Osteocyte (in vitro differentiated cells): ENCODE measurements around the gene ESYT2. TPM values are rescaled to one million over a fixed set of nuclear protein-coding genes. Genes with fewer than 3 reads are reported as not detected.
"Not testable (repeated sequence)": the region's sequence is repeated elsewhere in the genome, so short reads cannot be mapped to it uniquely, and the experiment has no call there.

ENCODE experiments used
- DNase-seq: peaks from one replicate; pipeline ENCODE4 v3.0.0; 2021; ENCODE audit warnings: mixed read lengths; ENCODE audit not compliant: unreplicated experiment; ENCODE audit errors: extremely low spot score
- H3K27ac Mint-ChIP-seq: one replicate; pipeline ENCODE4 v1.8.0; 2021; ENCODE audit warnings: mild to moderate bottlenecking, mixed read lengths; ENCODE audit not compliant: unreplicated experiment
- H3K27me3 Mint-ChIP-seq: one replicate; pipeline ENCODE4 v1.8.0; 2021; ENCODE audit warnings: mixed read lengths; ENCODE audit not compliant: unreplicated experiment
- H3K36me3 Mint-ChIP-seq: one replicate; pipeline ENCODE4 v1.8.0; 2021; ENCODE audit warnings: mixed read lengths; ENCODE audit not compliant: unreplicated experiment
- H3K4me1 Mint-ChIP-seq: one replicate; pipeline ENCODE4 v1.8.0; 2021; ENCODE audit warnings: mixed read lengths; ENCODE audit not compliant: unreplicated experiment
- H3K4me3 Mint-ChIP-seq: one replicate; pipeline ENCODE4 v1.8.0; 2021; ENCODE audit warnings: mild to moderate bottlenecking, moderate library complexity, mixed read lengths; ENCODE audit not compliant: unreplicated experiment
- H3K9me3 Mint-ChIP-seq: one replicate; pipeline ENCODE4 v1.8.0; 2021; ENCODE audit warnings: mixed read lengths; ENCODE audit not compliant: unreplicated experiment
- total RNA-seq: library from RNA; stranded (reverse); gene quantifications from 2 replicates; pipeline ENCODE4 v1.2.1, GENCODE V29; 2021
- TF ChIP-seq, protein P1 (sequence below): fragments of 200-600 bp; sonication (generic); IDR thresholded peaks from 2 replicates; pipeline ENCODE4 v1.5.0; 2021; ENCODE audit warnings: antibody characterized with exemption, mild to moderate bottlenecking, moderate library complexity

The ESYT2 gene
- total RNA-seq, 1 donor from 2014 or later = 146 TPM

DNA sequence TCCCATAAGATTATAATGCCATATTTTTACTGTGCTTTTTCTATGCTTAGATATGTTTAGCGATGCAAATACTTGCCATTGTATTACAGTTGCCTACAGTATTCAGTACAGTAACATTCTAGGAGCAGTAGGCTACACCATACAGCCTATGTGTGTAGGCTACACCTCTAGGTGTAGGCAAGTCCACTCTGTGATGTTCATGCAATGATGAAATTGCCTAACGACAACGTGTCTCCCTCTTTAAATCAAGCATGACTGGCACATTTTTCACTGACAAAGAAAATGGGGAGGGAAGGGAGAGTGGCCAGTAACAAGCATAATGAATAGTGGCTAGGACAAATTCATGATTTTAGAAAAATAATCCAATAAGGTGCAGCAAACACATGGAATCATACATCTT, 126.4 kb downstream of the ESYT2 start:
- H3K27ac Mint-ChIP-seq = no peak overlapping the region
- no peak for DNase-seq
- H3K27me3 Mint-ChIP-seq = no peaks in the 10 kb centered on the region
- H3K36me3 Mint-ChIP-seq = peaks cover 4% of the 10 kb centered on the region
- H3K4me1 Mint-ChIP-seq = peaks cover 32% of the 10 kb centered on the region
- H3K4me3 Mint-ChIP-seq = peak overlapping the region; percentile 4
- H3K9me3 Mint-ChIP-seq = no peaks in the 10 kb centered on the region
- TF ChIP-seq, protein P1, sequence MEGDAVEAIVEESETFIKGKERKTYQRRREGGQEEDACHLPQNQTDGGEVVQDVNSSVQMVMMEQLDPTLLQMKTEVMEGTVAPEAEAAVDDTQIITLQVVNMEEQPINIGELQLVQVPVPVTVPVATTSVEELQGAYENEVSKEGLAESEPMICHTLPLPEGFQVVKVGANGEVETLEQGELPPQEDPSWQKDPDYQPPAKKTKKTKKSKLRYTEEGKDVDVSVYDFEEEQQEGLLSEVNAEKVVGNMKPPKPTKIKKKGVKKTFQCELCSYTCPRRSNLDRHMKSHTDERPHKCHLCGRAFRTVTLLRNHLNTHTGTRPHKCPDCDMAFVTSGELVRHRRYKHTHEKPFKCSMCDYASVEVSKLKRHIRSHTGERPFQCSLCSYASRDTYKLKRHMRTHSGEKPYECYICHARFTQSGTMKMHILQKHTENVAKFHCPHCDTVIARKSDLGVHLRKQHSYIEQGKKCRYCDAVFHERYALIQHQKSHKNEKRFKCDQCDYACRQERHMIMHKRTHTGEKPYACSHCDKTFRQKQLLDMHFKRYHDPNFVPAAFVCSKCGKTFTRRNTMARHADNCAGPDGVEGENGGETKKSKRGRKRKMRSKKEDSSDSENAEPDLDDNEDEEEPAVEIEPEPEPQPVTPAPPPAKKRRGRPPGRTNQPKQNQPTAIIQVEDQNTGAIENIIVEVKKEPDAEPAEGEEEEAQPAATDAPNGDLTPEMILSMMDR = no peak

DNA sequence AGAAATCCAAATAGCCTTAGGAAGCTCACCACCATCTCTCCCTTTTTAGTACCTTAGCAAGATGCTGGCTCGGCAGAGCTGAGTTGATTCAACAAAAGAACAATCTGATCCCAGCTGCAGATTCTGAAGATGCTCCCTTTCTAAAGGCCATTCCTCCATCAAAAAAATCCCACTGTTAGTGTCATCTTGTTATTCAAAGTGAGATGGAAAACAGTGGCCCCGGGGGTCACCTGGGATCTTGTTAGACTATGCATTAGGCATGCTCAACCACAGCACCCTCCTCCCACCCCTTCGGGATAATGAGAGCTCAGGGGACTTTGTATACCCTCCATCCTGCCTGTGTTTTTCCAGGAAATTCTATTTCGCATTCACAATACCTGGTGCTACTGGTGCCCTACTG, 127.1 kb downstream of the ESYT2 start:
- DNase-seq = no peak
- no peaks in the 10 kb centered on the region for H3K27me3 Mint-ChIP-seq
- no peak overlapping the region for H3K4me3 Mint-ChIP-seq
- H3K9me3 Mint-ChIP-seq = no peaks in the 10 kb centered on the region
- H3K27ac Mint-ChIP-seq = no peak overlapping the region
- peaks cover 4% of the 10 kb centered on the region for H3K36me3 Mint-ChIP-seq
- TF ChIP-seq, protein P1 = no peak
- H3K4me1 Mint-ChIP-seq = peaks cover 32% of the 10 kb centered on the region

DNA sequence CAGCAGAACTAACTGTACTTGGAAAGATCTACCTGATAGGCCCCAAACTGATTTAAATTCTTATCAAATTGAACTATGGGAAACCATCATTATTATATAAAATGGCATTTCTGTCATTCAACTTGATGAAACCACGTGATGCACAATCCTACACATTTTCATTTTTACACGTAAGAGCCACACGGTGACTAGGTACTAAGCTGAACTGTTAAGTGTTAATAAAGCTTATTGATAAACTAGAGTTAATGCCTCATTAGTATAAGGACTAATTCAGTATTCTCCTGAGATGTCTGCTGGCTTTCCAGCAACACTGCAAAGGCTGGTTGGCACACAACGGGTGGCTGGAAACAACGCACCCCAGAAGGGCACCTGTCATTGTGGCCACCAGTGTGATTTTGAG, 129.3 kb downstream of the ESYT2 start:
- Mint-ChIP-seq H3K9me3 (no peaks in the 10 kb centered on the region), H3K27me3 (no peaks in the 10 kb centered on the region), H3K27ac (no peak overlapping the region), H3K4me1 (peaks cover 32% of the 10 kb centered on the region), H3K36me3 (peaks cover 4% of the 10 kb centered on the region), H3K4me3 (no peak overlapping the region)
- no peak for DNase-seq
- TF ChIP-seq, protein P1 = no peak

DNA sequence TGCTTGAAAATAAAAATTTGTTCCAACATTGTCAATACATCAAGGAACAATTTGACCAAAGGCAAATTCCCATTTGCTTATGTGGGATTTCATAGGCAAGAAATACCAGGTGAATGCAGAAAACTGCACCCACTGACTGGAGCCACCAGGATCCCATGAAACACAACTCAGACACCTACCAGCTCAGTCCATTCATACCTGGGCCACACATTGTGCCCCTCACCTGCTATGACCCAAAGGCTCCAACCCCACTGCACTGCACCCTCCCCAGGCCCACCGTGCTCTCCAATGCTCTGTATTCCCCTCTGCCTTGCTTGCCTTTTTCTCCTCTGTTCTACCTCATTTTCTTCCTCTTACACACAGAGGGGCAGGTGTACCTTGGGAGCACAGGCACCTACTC, 130.0 kb downstream of the ESYT2 start:
- Mint-ChIP-seq H3K9me3 (no peaks in the 10 kb centered on the region), H3K4me3 (no peak overlapping the region), H3K36me3 (peaks cover 4% of the 10 kb centered on the region), H3K4me1 (peaks cover 31% of the 10 kb centered on the region), H3K27me3 (no peaks in the 10 kb centered on the region), H3K27ac (no peak overlapping the region)
- no peak for DNase-seq
- TF ChIP-seq, protein P1 = no peak

DNA sequence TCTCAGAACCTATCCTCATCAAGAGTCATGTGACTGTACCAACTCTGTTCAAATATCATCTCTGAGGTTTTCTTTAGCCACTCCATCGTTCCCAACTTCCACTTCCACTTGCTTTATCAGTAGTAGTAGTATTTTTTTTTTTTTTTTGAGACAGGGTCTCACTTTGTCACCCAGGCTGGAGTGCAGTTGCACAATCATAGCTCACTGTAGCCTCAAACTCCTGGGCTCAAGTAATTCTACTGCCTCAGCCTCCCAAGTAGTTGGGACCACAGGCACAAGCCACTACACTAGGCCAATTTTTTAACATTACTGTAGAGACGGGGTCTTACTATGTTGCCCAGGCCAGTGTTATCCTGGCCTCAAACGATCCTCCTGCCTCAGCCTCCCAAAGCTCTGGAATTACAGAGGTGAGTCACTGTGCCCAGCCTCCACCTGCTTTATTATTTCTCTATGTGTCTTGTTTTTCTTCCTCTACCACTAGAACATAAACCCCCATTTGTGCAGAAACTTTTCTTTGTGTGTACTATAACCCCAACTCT, 130.6 kb downstream of the ESYT2 start:
- no peaks in the 10 kb centered on the region for H3K9me3 Mint-ChIP-seq

DNA sequence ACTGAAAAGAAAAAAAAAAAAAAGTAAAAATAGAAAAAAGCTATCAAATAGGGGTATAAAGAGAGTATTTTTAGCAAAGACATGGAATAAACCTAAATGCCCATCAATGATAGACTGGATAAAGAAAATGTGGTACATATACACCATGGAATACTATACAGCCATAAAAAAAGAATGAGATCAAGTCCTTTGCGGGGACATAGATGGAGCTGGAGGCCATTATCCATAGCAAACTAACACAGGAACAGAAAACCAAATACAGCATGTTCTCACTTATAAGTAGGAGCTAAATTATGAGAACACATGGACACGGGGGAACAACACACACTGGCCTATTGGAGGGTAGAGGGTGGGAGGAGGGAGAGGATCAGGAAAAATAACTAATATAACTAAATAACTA, 131.7 kb downstream of the ESYT2 start:
- H3K4me1 Mint-ChIP-seq = peaks cover 21% of the 10 kb centered on the region
- not testable (repeated sequence) for H3K27ac Mint-ChIP-seq, H3K4me3 Mint-ChIP-seq, H3K9me3 Mint-ChIP-seq, H3K27me3 Mint-ChIP-seq, DNase-seq, H3K36me3 Mint-ChIP-seq

More for the DNA sequence above, 130.6 kb downstream of the ESYT2 start:
- no peak for DNase-seq
- peaks cover 4% of the 10 kb centered on the region for H3K36me3 Mint-ChIP-seq
- H3K27me3 Mint-ChIP-seq = no peaks in the 10 kb centered on the region
- H3K4me1 Mint-ChIP-seq = peaks cover 31% of the 10 kb centered on the region
- TF ChIP-seq, protein P1 = no peak
- no peak overlapping the region for H3K27ac Mint-ChIP-seq
- H3K4me3 Mint-ChIP-seq = no peak overlapping the region
